Activated naive CD4-positive, alpha-beta T cell treated with anti-CD3 and anti-CD28 coated beads for 36 hours (primary cell): ENCODE data around the gene MRPL57. TPM values are rescaled to one million over a fixed set of nuclear protein-coding genes. Genes with fewer than 3 reads are reported as not detected.
"Not testable (repeated sequence)": the region's sequence is repeated elsewhere in the genome, so short reads cannot be mapped to it uniquely, and the experiment has no call there.

Experiments used
- CTCF ChIA-PET: fragments of 350-600 bp; sonication (Branson Sonifier 250); formaldehyde crosslinking; loops from one replicate; lab custom pipeline; 2021; ENCODE audit warnings: antibody characterized with exemption; lab: Charles Lee
- DNase-seq: peaks from one replicate; pipeline ENCODE4 v3.0.0-alpha.2; 2020
- H3K27ac Mint-ChIP-seq: one replicate; pipeline ENCODE4 v1.8.0; 2021; ENCODE audit warnings: mild to moderate bottlenecking, mixed read lengths
- H3K27me3 Mint-ChIP-seq: one replicate; pipeline ENCODE4 v1.8.0; 2021; ENCODE audit warnings: low read depth, mixed read lengths
- H3K36me3 Mint-ChIP-seq: one replicate; pipeline ENCODE4 v1.8.0; 2021; ENCODE audit warnings: low read depth, mixed read lengths
- H3K4me1 Mint-ChIP-seq: one replicate; pipeline ENCODE4 v1.8.0; 2021; ENCODE audit warnings: low read depth, mixed read lengths
- H3K4me3 Mint-ChIP-seq: one replicate; pipeline ENCODE4 v1.8.0; 2021; ENCODE audit warnings: mild to moderate bottlenecking, moderate library complexity, mixed read lengths
- H3K9me3 Mint-ChIP-seq: one replicate; pipeline ENCODE4 v1.8.0; 2021; ENCODE audit warnings: mixed read lengths
- intact Hi-C: fragments of 100-400 bp; cut with micrococcal nuclease; formaldehyde crosslinking; loops from one replicate; pipeline ENCODE4 v1.15.1; 2023
- total RNA-seq, 2 experiments: library from RNA; stranded (reverse); gene quantifications; one replicate each; pipeline ENCODE4 v1.2.3, GENCODE V29; 2021

Gene MRPL57
- total RNA-seq, 2 experiments from 2014 or later: 19.0 to 21.0 TPM

- H3K27ac Mint-ChIP-seq: peak overlapping the region; percentile 34
Measured at GRCh38 chr13:21150013-21150412, 26.4 kb upstream of the MRPL57 start.

GRCh38 chr13:21152251-21152899, 24.1 kb upstream of the MRPL57 start:
- Mint-ChIP-seq H3K4me3 (no peak overlapping the region), H3K36me3 (peaks cover 22% of the 10 kb centered on the region), H3K27me3 (no peaks in the 10 kb centered on the region), H3K27ac (no peak overlapping the region), H3K9me3 (no peaks in the 10 kb centered on the region), H3K4me1 (peaks cover 21% of the 10 kb centered on the region)
- DNase-seq: no peak
- intact Hi-C loops: no loop called here
- CTCF ChIA-PET: interaction anchor here (0.6 kb wide), 1 partner anchor 41 kb away, joined by 3 read pairs; no protein-coding TSS in a partner anchor

More at GRCh38 chr13:21150013-21150412, 26.4 kb upstream of the MRPL57 start:
- H3K4me1 Mint-ChIP-seq: peaks cover 25% of the 10 kb centered on the region
- H3K9me3 Mint-ChIP-seq: no peaks in the 10 kb centered on the region
- H3K27me3 Mint-ChIP-seq: no peaks in the 10 kb centered on the region
- CTCF ChIA-PET: interaction anchor here (0.6 to 1.1 kb wide), 2 partner anchors 204 to 225 kb away, joined by 5 to 7 read pairs; no protein-coding TSS in a partner anchor
- intact Hi-C loops: no loop called here
- no peak for DNase-seq
- H3K4me3 Mint-ChIP-seq: no peak overlapping the region
- H3K36me3 Mint-ChIP-seq: peaks cover 16% of the 10 kb centered on the region

- peaks cover 27% of the 10 kb centered on the region for H3K36me3 Mint-ChIP-seq
- CTCF ChIA-PET: no interaction called here
- intact Hi-C loops: no loop called here
- H3K27ac Mint-ChIP-seq: no peak overlapping the region
- H3K4me3 Mint-ChIP-seq: no peak overlapping the region
- DNase-seq: no peak
- no peaks in the 10 kb centered on the region for H3K9me3 Mint-ChIP-seq
- H3K27me3 Mint-ChIP-seq: no peaks in the 10 kb centered on the region
- no peaks in the 10 kb centered on the region for H3K4me1 Mint-ChIP-seq
Measured at GRCh38 chr13:21164631-21165030, 11.8 kb upstream of the MRPL57 start.

GRCh38 chr13:21165606-21166005, 10.9 kb upstream of the MRPL57 start:
- H3K4me3 Mint-ChIP-seq, intact Hi-C loops, H3K4me1 Mint-ChIP-seq, H3K9me3 Mint-ChIP-seq, H3K27ac Mint-ChIP-seq, H3K27me3 Mint-ChIP-seq, DNase-seq: not testable (repeated sequence)
- CTCF ChIA-PET: interaction anchor here (0.9 kb wide), 1 partner anchor 312 kb away, joined by 3 read pairs; no protein-coding TSS in a partner anchor
- H3K36me3 Mint-ChIP-seq: peaks cover 27% of the 10 kb centered on the region

- intact Hi-C loops: no loop called here
Measured at GRCh38 chr13:21171420-21171819, 5.0 kb upstream of the MRPL57 start.

GRCh38 chr13:21173767-21174166, 2.7 kb upstream of the MRPL57 start:
- DNase-seq, intact Hi-C loops, CTCF ChIA-PET, H3K9me3 Mint-ChIP-seq, H3K27me3 Mint-ChIP-seq, H3K4me3 Mint-ChIP-seq, H3K27ac Mint-ChIP-seq: not testable (repeated sequence)
- Mint-ChIP-seq H3K4me1 (peaks cover 24% of the 10 kb centered on the region), H3K36me3 (peaks cover 44% of the 10 kb centered on the region)

More at GRCh38 chr13:21171420-21171819, 5.0 kb upstream of the MRPL57 start:
- H3K36me3 Mint-ChIP-seq: peaks cover 39% of the 10 kb centered on the region
- CTCF ChIA-PET: interaction anchor here (0.9 kb wide), 1 partner anchor 8 kb away, joined by 3 read pairs; no protein-coding TSS in a partner anchor
- no peak overlapping the region for H3K4me3 Mint-ChIP-seq
- H3K4me1 Mint-ChIP-seq: peaks cover 13% of the 10 kb centered on the region
- H3K27me3 Mint-ChIP-seq: no peaks in the 10 kb centered on the region
- H3K27ac Mint-ChIP-seq: no peak overlapping the region
- H3K9me3 Mint-ChIP-seq: no peaks in the 10 kb centered on the region
- no peak for DNase-seq

- CTCF ChIA-PET: interaction anchor here (0.7 to 1.0 kb wide), 3 partner anchors 13 to 290 kb away, joined by 3 to 4 read pairs (median 4); no protein-coding TSS in a partner anchor
- DNase-seq: no peak
- H3K27ac Mint-ChIP-seq: peak overlapping the region; percentile 97
- H3K4me1 Mint-ChIP-seq: peaks cover 24% of the 10 kb centered on the region
- intact Hi-C loops: loop anchor here (1.0 to 5.0 kb wide), 12 partner anchors 123 to 1313 kb away; partner anchors contain the start of genes EEF1AKMT1, FGF9, IFT88 and IL17D
- no peaks in the 10 kb centered on the region for H3K9me3 Mint-ChIP-seq
- peak overlapping the region; percentile 99 for H3K4me3 Mint-ChIP-seq
- H3K36me3 Mint-ChIP-seq: peaks cover 33% of the 10 kb centered on the region
- H3K27me3 Mint-ChIP-seq: no peaks in the 10 kb centered on the region
Measured at GRCh38 chr13:21175656-21176214, 723 bp upstream of the MRPL57 start.

GRCh38 chr13:21176982-21177284, 475 bp downstream of the MRPL57 start:
- Mint-ChIP-seq H3K36me3 (peaks cover 26% of the 10 kb centered on the region), H3K27me3 (no peaks in the 10 kb centered on the region), H3K9me3 (no peaks in the 10 kb centered on the region), H3K4me3 (peak overlapping the region; percentile 99), H3K4me1 (peaks cover 24% of the 10 kb centered on the region), H3K27ac (peak overlapping the region; percentile 97)
- DNase-seq: peak; percentile 48
- CTCF ChIA-PET: interaction anchor here (0.6 to 2.2 kb wide), 7 partner anchors 10 to 300 kb away, joined by 3 to 10 read pairs (median 4); no protein-coding TSS in a partner anchor
- intact Hi-C loops: loop anchor here (1.0 to 5.0 kb wide), 12 partner anchors 122 to 1315 kb away; partner anchors contain the start of genes EEF1AKMT1, FGF9, IFT88 and IL17D

- CTCF ChIA-PET: interaction anchor here (2.0 kb wide), 1 partner anchor 296 kb away, joined by 4 read pairs; no protein-coding TSS in a partner anchor
- Mint-ChIP-seq H3K4me1 (peaks cover 11% of the 10 kb centered on the region), H3K36me3 (peaks cover 16% of the 10 kb centered on the region), H3K9me3 (no peaks in the 10 kb centered on the region), H3K27me3 (no peaks in the 10 kb centered on the region), H3K4me3 (no peak overlapping the region), H3K27ac (no peak overlapping the region)
- DNase-seq: no peak
- intact Hi-C loops: loop anchor here (2.0 kb wide), 1 partner anchor 297 kb away; no protein-coding TSS in a partner anchor
Measured at GRCh38 chr13:21181671-21182070, 5.2 kb downstream of the MRPL57 start.

GRCh38 chr13:21186410-21186809, 10.0 kb downstream of the MRPL57 start:
- H3K4me1 Mint-ChIP-seq, intact Hi-C loops, H3K27ac Mint-ChIP-seq, H3K9me3 Mint-ChIP-seq, DNase-seq, H3K36me3 Mint-ChIP-seq, CTCF ChIA-PET, H3K4me3 Mint-ChIP-seq, H3K27me3 Mint-ChIP-seq: not testable (repeated sequence)

- H3K9me3 Mint-ChIP-seq: not testable (repeated sequence)
Measured at GRCh38 chr13:21194756-21195155, 18.3 kb downstream of the MRPL57 start.

GRCh38 chr13:21197606-21198225, 21.3 kb downstream of the MRPL57 start:
- H3K9me3 Mint-ChIP-seq, H3K4me3 Mint-ChIP-seq, CTCF ChIA-PET, DNase-seq, H3K27ac Mint-ChIP-seq, H3K36me3 Mint-ChIP-seq, intact Hi-C loops, H3K4me1 Mint-ChIP-seq: not testable (repeated sequence)
- peaks cover 11% of the 10 kb centered on the region for H3K27me3 Mint-ChIP-seq

More at GRCh38 chr13:21194756-21195155, 18.3 kb downstream of the MRPL57 start:
- peaks cover 11% of the 10 kb centered on the region for H3K27me3 Mint-ChIP-seq
- intact Hi-C loops, DNase-seq, H3K4me1 Mint-ChIP-seq, H3K36me3 Mint-ChIP-seq, H3K27ac Mint-ChIP-seq, H3K4me3 Mint-ChIP-seq, CTCF ChIA-PET: not testable (repeated sequence)
